NCI-H526 treated with DMSO at 0.1 percent for 48 hours (cell line): ENCODE measurements around the gene LMBR1L.

Experiments used
- DNase-seq: peaks from one replicate; lab custom pipeline; 2025; lab: John Stamatoyannopoulos, UW

LMBR1L gene

GRCh38 chr12:49052451-49053208 is 58.0 kb downstream of the LMBR1L start:
- no peak for DNase-seq

- DNase-seq: no peak
Measured at GRCh38 chr12:49051777-49052438, 58.7 kb downstream of the LMBR1L start.

DNA sequence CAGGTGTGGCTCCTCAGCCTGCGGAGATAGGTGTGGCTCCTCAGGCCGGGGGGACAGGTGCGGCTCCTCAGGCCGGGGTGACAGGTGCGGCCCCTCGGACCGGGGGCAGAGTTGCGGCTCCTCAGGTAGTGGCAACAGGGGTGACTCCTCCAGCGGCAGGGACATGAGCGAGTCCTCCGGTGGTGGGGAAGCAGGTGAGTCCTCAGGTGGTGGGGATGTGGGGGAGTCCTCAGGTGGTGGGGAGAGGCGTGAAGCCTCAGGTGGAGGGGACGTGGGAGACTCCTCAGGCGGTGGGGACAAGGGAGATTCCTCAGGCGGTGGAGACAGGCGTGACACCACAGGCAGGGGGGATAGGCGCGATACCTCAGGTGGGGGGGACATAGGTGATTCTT is 59.3 kb downstream of the LMBR1L start:
- DNase-seq: no peak

DNA sequence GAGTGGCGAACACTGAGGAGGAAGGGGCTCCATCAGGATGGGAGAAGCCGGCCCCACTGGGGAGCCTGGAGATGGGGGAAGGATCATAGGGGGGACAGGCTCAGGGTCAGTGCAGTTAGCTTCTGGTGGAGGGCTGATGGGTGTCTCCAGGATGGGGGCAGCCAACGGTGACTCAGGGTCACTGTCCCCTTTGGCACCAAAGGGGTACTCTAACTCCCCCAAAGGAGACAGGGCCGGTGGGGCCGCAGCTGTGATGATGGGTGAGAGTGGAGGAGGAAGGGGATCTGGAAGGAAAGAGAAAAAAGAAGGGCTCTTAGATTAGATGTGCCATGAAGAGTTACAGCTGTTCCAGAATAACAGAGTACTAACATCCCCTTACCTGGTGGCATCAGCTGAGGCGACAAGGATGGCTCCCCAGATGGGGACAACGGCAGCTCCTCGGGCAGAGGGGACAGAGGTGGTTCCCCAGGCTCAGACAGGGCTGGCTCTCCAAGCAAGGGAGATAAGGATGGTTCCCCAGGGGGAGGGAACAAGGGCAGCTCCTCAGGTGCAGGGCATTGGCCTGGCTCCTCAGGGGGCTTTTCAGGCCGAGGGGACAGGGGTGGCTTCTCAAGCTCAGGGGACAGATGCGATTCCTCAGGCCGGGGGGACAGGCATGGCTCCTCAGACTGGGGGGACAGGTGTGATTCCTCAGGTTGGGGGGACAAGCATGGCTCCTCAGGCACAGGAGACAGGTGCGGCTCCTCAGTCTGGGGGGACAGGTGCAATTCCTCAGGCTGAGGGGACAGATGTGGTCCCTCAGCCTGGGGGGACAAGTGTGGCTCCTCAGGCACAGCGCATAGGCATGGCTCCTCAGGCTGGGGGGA is 59.9 kb downstream of the LMBR1L start:
- no peak for DNase-seq

GRCh38 chr12:49049566-49050224 is 61.0 kb downstream of the LMBR1L start:
- no peak for DNase-seq

- DNase-seq: no peak
Measured at GRCh38 chr12:49048953-49049352, 61.7 kb downstream of the LMBR1L start.
